Bronchial epithelial cell (primary cell): ENCODE results near the gene MMD. TPM values are rescaled to one million over a fixed set of nuclear protein-coding genes. Genes with fewer than 3 reads are reported as not detected.

Experiments
- DNase-seq: peaks from one replicate; pipeline ENCODE4 v3.0.0-alpha.2; 2010; ENCODE audit warnings: low read depth
- FAIRE-seq: peaks from 2 replicates; lab custom pipeline; 2011; peaks lifted over from hg19 to GRCh38; lab: Jason Lieb, UNC
- H3K27me3 ChIP-seq: 2 replicates; pipeline ENCODE4 v1.5.1; 2011; ENCODE audit warnings: low read length; ENCODE audit not compliant: control insufficient read depth, insufficient read depth
- H3K36me3 ChIP-seq: 2 replicates; pipeline ENCODE4 v1.5.1; 2011; ENCODE audit warnings: low read length; ENCODE audit not compliant: control insufficient read depth, insufficient read depth
- H3K4me3 ChIP-seq: 2 replicates; pipeline ENCODE4 v1.5.1; 2011; ENCODE audit warnings: mild to moderate bottlenecking, low read depth, low read length, control low read depth
- CTCF ChIP-seq: IDR thresholded peaks from 2 replicates; pipeline ENCODE4 v1.5.1; 2011; ENCODE audit warnings: mild to moderate bottlenecking, moderate library complexity, low read length, control low read depth, inconsistent platforms; ENCODE audit not compliant: insufficient read depth, severe bottlenecking
- total RNA-seq: library from RNA; depleted of rRNA; stranded (reverse); fragments of >200 nt; gene quantifications from 2 replicates; pipeline ENCODE4 v1.2.1, GENCODE V29; 2014

MMD gene
- total RNA-seq, 1 donor from 2014 or later = 6.3 TPM

GRCh38 chr17:55441544-55441943 is 19.9 kb upstream of the MMD start:
- no peaks in the 10 kb centered on the region for H3K36me3 ChIP-seq
- H3K4me3 ChIP-seq = no peak overlapping the region
- no peaks in the 10 kb centered on the region for H3K27me3 ChIP-seq
- DNase-seq (no peak), FAIRE-seq (no peak)
- no peak for TF ChIP-seq CTCF

- H3K4me3 ChIP-seq = no peak overlapping the region
- FAIRE-seq (no peak), DNase-seq (peak; percentile 82)
- no peak for TF ChIP-seq CTCF
- H3K36me3 ChIP-seq = no peaks in the 10 kb centered on the region
- no peaks in the 10 kb centered on the region for H3K27me3 ChIP-seq
Observed at GRCh38 chr17:55440391-55440790, 18.8 kb upstream of the MMD start.

- FAIRE-seq (no peak), DNase-seq (no peak)
- Histone ChIP-seq H3K4me3 (no peak overlapping the region), H3K27me3 (no peaks in the 10 kb centered on the region), H3K36me3 (no peaks in the 10 kb centered on the region)
- TF ChIP-seq CTCF = no peak
Observed at GRCh38 chr17:55437159-55437605, 15.5 kb upstream of the MMD start.

GRCh38 chr17:55436224-55437158 is 14.9 kb upstream of the MMD start:
- H3K4me3 ChIP-seq = no peak overlapping the region
- TF ChIP-seq CTCF = no peak
- H3K27me3 ChIP-seq = no peaks in the 10 kb centered on the region
- DNase-seq (peak; percentile 59), FAIRE-seq (no peak)
- no peaks in the 10 kb centered on the region for H3K36me3 ChIP-seq

- DNase-seq (no peak), FAIRE-seq (no peak)
- TF ChIP-seq CTCF = no peak
Observed at GRCh38 chr17:55435408-55435807, 13.8 kb upstream of the MMD start.

More at GRCh38 chr17:55435408-55435807, 13.8 kb upstream of the MMD start:
- no peaks in the 10 kb centered on the region for H3K27me3 ChIP-seq
- H3K36me3 ChIP-seq = no peaks in the 10 kb centered on the region
- H3K4me3 ChIP-seq = no peak overlapping the region
